A673 (cell line): ENCODE measurements around the gene KMT2C.

Source experiments
- CTCF ChIP-seq: fragments of 300-800, 200-600 bp; sonication (generic); conservative IDR thresholded peaks from 2 replicates; pipeline ENCODE4 v1.5.1; 2017; ENCODE audit warnings: low read depth, mild to moderate bottlenecking, antibody characterized with exemption, low read length, moderate library complexity, mixed read lengths
- EZH2 ChIP-seq: fragments of 200-600 bp; sonication (generic); IDR thresholded peaks from 2 replicates; pipeline ENCODE4 v1.6.1; 2017; ENCODE audit warnings: borderline replicate concordance, low read depth, mild to moderate bottlenecking, mixed read lengths, antibody characterized with exemption, low read length; ENCODE audit not compliant: poor library complexity, severe bottlenecking

GRCh38 chr7:152131981-152132494 is 303.8 kb downstream of the KMT2C start:
- TF ChIP-seq CTCF = no peak
- no peak for TF ChIP-seq EZH2
